Cardiac fibroblast (primary cell): ENCODE measurements around the gene COPA.

ENCODE experiments used
- DNase-seq, 2 donors: peaks; one replicate each; pipeline versions ENCODE4 v3.0.0 to v3.0.0-alpha.2; 2010; ENCODE audit warnings: low read depth in 2 of 2
- H3K4me3 ChIP-seq, 2 donors: replicated peaks in 1 of 2; 1 replicate in 1 of 2; 2 replicates in 1 of 2; pipeline ENCODE4 v1.5.1; 2011; ENCODE audit warnings: low read depth in 2 of 2, low read length in 2 of 2, mild to moderate bottlenecking in 2 of 2, moderate library complexity in 1 of 2
- TF ChIP-seq, protein P1 (sequence below): IDR thresholded peaks from one replicate; pipeline ENCODE4 v1.5.1; 2011; ENCODE audit warnings: low read depth, mild to moderate bottlenecking, low read length, inconsistent platforms

COPA gene

DNA sequence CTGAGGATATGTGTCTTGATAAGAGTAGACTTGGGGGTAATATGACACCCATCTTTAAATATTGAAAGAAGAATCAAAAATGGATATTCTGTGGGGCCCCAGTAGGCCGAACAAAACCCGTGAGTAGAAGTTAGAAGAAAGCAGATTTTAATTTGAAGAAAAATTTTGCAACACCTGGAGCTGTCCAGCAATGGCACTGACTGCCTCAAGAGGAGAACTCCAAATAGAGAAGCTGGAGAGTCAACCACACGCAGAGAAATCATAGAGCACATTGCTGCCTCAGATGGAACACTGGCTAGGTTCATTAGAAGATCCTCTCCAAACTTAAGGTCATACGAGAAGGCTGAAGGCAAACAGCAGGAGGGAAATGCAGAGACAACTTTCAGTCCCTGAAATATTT lies 30.6 kb upstream of the COPA start:
- no peak overlapping the region for H3K4me3 ChIP-seq
- no peak for DNase-seq
- TF ChIP-seq, protein P1, sequence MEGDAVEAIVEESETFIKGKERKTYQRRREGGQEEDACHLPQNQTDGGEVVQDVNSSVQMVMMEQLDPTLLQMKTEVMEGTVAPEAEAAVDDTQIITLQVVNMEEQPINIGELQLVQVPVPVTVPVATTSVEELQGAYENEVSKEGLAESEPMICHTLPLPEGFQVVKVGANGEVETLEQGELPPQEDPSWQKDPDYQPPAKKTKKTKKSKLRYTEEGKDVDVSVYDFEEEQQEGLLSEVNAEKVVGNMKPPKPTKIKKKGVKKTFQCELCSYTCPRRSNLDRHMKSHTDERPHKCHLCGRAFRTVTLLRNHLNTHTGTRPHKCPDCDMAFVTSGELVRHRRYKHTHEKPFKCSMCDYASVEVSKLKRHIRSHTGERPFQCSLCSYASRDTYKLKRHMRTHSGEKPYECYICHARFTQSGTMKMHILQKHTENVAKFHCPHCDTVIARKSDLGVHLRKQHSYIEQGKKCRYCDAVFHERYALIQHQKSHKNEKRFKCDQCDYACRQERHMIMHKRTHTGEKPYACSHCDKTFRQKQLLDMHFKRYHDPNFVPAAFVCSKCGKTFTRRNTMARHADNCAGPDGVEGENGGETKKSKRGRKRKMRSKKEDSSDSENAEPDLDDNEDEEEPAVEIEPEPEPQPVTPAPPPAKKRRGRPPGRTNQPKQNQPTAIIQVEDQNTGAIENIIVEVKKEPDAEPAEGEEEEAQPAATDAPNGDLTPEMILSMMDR: no peak

DNA sequence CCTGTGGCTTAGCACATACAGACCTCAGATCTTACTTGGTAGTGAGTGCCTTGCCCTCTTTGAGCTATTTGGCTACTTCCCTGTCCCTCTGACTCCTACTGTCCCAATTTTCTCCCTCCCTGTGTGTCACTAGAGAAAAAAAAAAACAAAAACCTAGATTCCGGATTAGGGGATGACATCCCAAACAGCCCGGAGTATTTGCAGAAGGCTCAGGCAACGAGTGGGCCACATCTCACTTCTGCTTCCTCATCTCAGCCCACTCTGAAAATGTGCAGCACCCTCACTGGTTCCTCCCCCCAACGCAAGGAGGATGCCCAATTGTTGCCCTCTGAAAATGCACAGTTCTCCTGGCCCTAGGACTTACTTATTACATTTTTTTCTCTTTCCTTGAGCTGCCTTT lies 28.7 kb upstream of the COPA start:
- TF ChIP-seq, protein P1: no peak
- H3K4me3 ChIP-seq: no peak overlapping the region
- DNase-seq: no peak

DNA sequence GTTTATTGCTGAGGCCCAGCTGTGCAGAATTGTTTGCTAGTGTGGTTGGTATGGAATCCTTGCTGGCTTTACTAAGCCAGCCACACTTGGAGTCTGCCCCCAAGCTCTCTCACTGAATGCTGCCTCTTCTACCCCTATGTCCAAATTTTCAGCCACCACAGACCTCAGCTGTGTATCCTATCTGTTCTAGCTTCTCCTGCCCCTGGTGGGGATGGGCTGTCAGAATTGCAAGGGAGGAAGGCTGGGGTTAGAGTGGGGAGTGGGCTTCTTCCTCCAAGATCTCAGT lies 28.2 kb upstream of the COPA start:
- H3K4me3 ChIP-seq: no peak overlapping the region
- no peak for DNase-seq
- TF ChIP-seq, protein P1: no peak

DNA sequence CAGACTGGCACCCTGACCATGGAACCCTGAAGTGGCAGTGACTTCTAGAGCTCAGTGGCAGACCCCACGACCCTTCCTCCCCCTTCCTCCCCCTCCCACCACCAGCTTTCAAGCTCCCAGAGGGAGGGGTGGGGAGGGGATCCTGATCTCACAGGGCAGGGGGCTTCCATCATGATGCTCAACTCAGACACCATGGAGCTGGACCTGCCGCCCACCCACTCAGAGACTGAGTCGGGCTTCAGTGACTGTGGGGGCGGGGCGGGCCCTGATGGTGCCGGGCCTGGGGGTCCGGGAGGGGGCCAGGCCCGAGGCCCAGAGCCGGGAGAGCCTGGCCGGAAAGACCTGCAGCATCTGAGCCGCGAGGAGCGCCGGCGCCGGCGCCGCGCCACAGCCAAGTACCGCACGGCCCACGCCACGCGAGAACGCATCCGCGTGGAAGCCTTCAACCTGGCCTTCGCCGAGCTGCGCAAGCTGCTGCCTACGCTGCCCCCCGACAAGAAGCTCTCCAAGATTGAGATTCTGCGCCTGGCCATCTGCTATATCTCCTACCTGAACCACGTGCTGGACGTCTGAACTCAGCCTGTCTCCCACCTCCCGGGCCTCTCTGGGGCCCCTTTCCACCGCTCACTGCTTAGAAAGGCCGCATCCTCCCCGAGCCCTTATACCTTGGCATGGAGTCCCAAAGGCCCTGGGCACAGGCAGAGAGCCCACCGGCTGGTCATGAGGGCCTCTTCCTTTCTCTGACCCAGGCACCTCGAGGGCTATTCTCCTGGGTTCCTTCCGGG lies 27.7 kb upstream of the COPA start:
- TF ChIP-seq, protein P1: no peak
- DNase-seq: no peak
- H3K4me3 ChIP-seq: no peak overlapping the region

GRCh38 chr1:160369087-160369486 lies 26.0 kb upstream of the COPA start:
- TF ChIP-seq, protein P1: no peak
- no peak for DNase-seq
- H3K4me3 ChIP-seq: no peak overlapping the region

GRCh38 chr1:160367934-160368923 lies 25.2 kb upstream of the COPA start:
- no peak overlapping the region for H3K4me3 ChIP-seq
- DNase-seq: no peak
- TF ChIP-seq, protein P1: no peak
